Gastrocnemius medialis (tissue), 4 donors: ENCODE data around the gene TBXA2R.

ENCODE experiments used
- CTCF ChIP-seq, 5 experiments: fragments of 450-650 bp in 3 of 5; fragments of 200-600 bp in 2 of 5; sonication (generic) in 2 of 5; IDR thresholded peaks in 4 of 5; conservative IDR thresholded peaks in 1 of 5; 1 replicate in 4 of 5; 2 replicates in 1 of 5; pipeline ENCODE4 v1.5.1; 2016 to 2019; ENCODE audit warnings: antibody characterized with exemption in 5 of 5, mild to moderate bottlenecking in 3 of 5, moderate library complexity in 3 of 5
- POLR2A ChIP-seq, 2 donors: fragments of 450-650 bp; IDR thresholded peaks; one replicate each; pipeline ENCODE4 v1.6.1; 2017; ENCODE audit warnings: antibody characterized with exemption in 2 of 2, mild to moderate bottlenecking in 2 of 2, moderate library complexity in 2 of 2

- TF ChIP-seq CTCF (IDR thresholded peaks at IDR 0.05 in 4 of 5, conservative IDR thresholded peaks at IDR 0.05 in 1 of 5) = no peak
- no peak for TF ChIP-seq POLR2A (IDR thresholded peaks at IDR 0.05)
Observed at GRCh38 chr19:3625996-3626472, 19.4 kb upstream of the TBXA2R start.
